ENCODE data around the gene B3GNT9. TPM values are rescaled to one million over a fixed set of nuclear protein-coding genes. Genes with fewer than 3 reads are reported as not detected.

Gene B3GNT9
- total RNA-seq, 1 experiment from 2014 or later, result 2.3 TPM

- ATAC-seq (no peak), DNase-seq (no peak)
- POLR2A ChIA-PET (ENCODE audit: unreplicated experiment), result interaction anchor here (0.5 kb wide), 1 partner anchor 1580 kb away, joined by 6 read pairs; no protein-coding TSS in a partner anchor
- Histone ChIP-seq H3K9me2 (replicated peaks; ENCODE audit: low read length) (no peaks in the 10 kb centered on the region), H3K4me3 (ENCODE audit: low read length) (no peak overlapping the region), H2AFZ (ENCODE audit: low read length) (no peak overlapping the region), H3K9ac (ENCODE audit: low read length) (no peak overlapping the region), H3K36me3 (ENCODE audit: low read depth, low read length) (no peaks in the 10 kb centered on the region), H3K27me3 (ENCODE audit: low read length) (no peaks in the 10 kb centered on the region), H3K9me3 (ENCODE audit: low read length) (no peaks in the 10 kb centered on the region), H4K20me1 (ENCODE audit: low read length) (no peaks in the 10 kb centered on the region), H3K27ac (ENCODE audit: low read length) (no peak overlapping the region), H3F3A (ENCODE audit: low read length, unreplicated experiment) (no peaks in the 10 kb centered on the region), H3K4me2 (ENCODE audit: low read length) (no peak overlapping the region), H3K79me2 (ENCODE audit: low read length) (no peaks in the 10 kb centered on the region), H3K4me1 (ENCODE audit: insufficient read depth, low read length) (peaks cover 20% of the 10 kb centered on the region)
- no TSS peak for BruUV-seq (replicated peaks)
- intact Hi-C loops (cut with micrococcal nuclease), result loop anchor here (5.0 kb wide), 1 partner anchor 205 kb away; no protein-coding TSS in a partner anchor
- TF ChIP-seq CTCF (conservative IDR thresholded peaks at IDR 0.05; ENCODE audit: low read depth, low read length) (no peak), EZH2 (IDR thresholded peaks at IDR 0.05; ENCODE audit: low read length, unreplicated experiment) (no peak), EZH2phosphoT487 (IDR thresholded peaks at IDR 0.05; ENCODE audit: borderline replicate concordance, low read length) (no peak)
- CTCF ChIA-PET, result interaction anchor here (0.5 kb wide), 1 partner anchor 13 kb away, joined by 3 read pairs; the partner anchor contains the start of gene NOL3
These were observed 6.4 kb upstream of the B3GNT9 start for GRCh38 chr16:67157106-67157748.

GRCh38 chr16:67156143-67156844, 5.5 kb upstream of the B3GNT9 start:
- no peak for DNase-seq
- Histone ChIP-seq H3K4me3 (ENCODE audit: low read length) (no peak overlapping the region), H3K9me3 (ENCODE audit: low read length) (no peaks in the 10 kb centered on the region), H3K27ac (ENCODE audit: low read length) (no peak overlapping the region), H4K20me1 (ENCODE audit: low read length) (no peaks in the 10 kb centered on the region), H3F3A (ENCODE audit: low read length, unreplicated experiment) (no peaks in the 10 kb centered on the region), H3K27me3 (ENCODE audit: low read length) (no peaks in the 10 kb centered on the region), H3K79me2 (ENCODE audit: low read length) (no peaks in the 10 kb centered on the region), H3K9ac (ENCODE audit: low read length) (no peak overlapping the region), H3K4me1 (ENCODE audit: insufficient read depth, low read length) (peaks cover 13% of the 10 kb centered on the region), H2AFZ (ENCODE audit: low read length) (no peak overlapping the region), H3K4me2 (ENCODE audit: low read length) (no peak overlapping the region), H3K36me3 (ENCODE audit: low read depth, low read length) (no peaks in the 10 kb centered on the region), H3K9me2 (replicated peaks; ENCODE audit: low read length) (no peaks in the 10 kb centered on the region)
- intact Hi-C loops (cut with micrococcal nuclease), result loop anchor here (5.0 kb wide), 1 partner anchor 204 kb away; no protein-coding TSS in a partner anchor
- no peak for ATAC-seq
- ChIA-PET POLR2A (ENCODE audit: unreplicated experiment) (interaction anchor here (0.5 kb wide), 1 partner anchor 1579 kb away, joined by 6 read pairs; no protein-coding TSS in a partner anchor), CTCF (no interaction called here)
- TF ChIP-seq CTCF (conservative IDR thresholded peaks at IDR 0.05; ENCODE audit: low read depth, low read length) (no peak), EZH2phosphoT487 (IDR thresholded peaks at IDR 0.05; ENCODE audit: borderline replicate concordance, low read length) (no peak), EZH2 (IDR thresholded peaks at IDR 0.05; ENCODE audit: low read length, unreplicated experiment) (no peak)
- no TSS peak for BruUV-seq (replicated peaks)
